SK-N-SH (cell line): ENCODE measurements around the gene TRAPPC12. TPM values are rescaled to one million over a fixed set of nuclear protein-coding genes. Genes with fewer than 3 reads are reported as not detected.

Source experiments
- CTCF ChIA-PET: fragments of 300-600, 350-600 bp; formaldehyde crosslinking; extraction: SDS; loops from one replicate; lab custom pipeline; 2021; lab: Yijun Ruan, JAX
- POLR2A ChIA-PET: fragments of 350-600 bp; sonication (Branson Sonifier 250); formaldehyde crosslinking; extraction: SDS; loops from one replicate; lab custom pipeline; 2020; ENCODE audit warnings: antibody characterized with exemption, inconsistent platforms; lab: Yijun Ruan, JAX
- DNase-seq: peaks from one replicate; pipeline ENCODE4 v3.0.0; 2012
- H2AFZ ChIP-seq: fragments of 200-600 bp; sonication (generic); 2 replicates; pipeline ENCODE4 v1.8.1; 2016; ENCODE audit warnings: antibody characterized with exemption, mild to moderate bottlenecking, low read depth
- H3F3A ChIP-seq: fragments of 200-600 bp; sonication (generic); replicated peaks from 2 replicates; pipeline ENCODE3; 2016; ENCODE audit warnings: antibody characterized with exemption, mild to moderate bottlenecking; ENCODE audit not compliant: insufficient read depth
- H3K27ac ChIP-seq, 2 experiments: fragments of 200-500 bp in 1 of 2; fragments of 200-600 bp in 1 of 2; sonication (Bioruptor generic) in 1 of 2; sonication (generic), shearing (Covaris generic) in 1 of 2; 2 replicates each; pipeline versions ENCODE4 v1.5.1 to v1.6.1; 2014 to 2016; ENCODE audit warnings: low read depth in 2 of 2, inconsistent platforms in 1 of 2, low read length in 1 of 2, mild to moderate bottlenecking in 1 of 2, mixed read lengths in 1 of 2
- H3K27me3 ChIP-seq: fragments of 200-600 bp; sonication (generic), shearing (Covaris generic); 2 replicates; pipeline ENCODE4 v1.6.1; 2016; ENCODE audit warnings: mixed run types; ENCODE audit not compliant: insufficient read depth
- H3K36me3 ChIP-seq, 2 experiments: fragments of 200-500 bp in 1 of 2; fragments of 200-600 bp in 1 of 2; sonication (Bioruptor generic) in 1 of 2; sonication (generic) in 1 of 2; replicated peaks in 1 of 2; 2 replicates each; pipeline versions ENCODE3 to v1.5.1; 2014 to 2016; ENCODE audit warnings: low read length in 1 of 2, mild to moderate bottlenecking in 1 of 2; ENCODE audit not compliant: insufficient read depth in 2 of 2, control insufficient read depth in 1 of 2
- H3K4me1 ChIP-seq, 2 experiments: fragments of 200-500 bp in 1 of 2; fragments of 200-600 bp in 1 of 2; sonication (Bioruptor generic) in 1 of 2; sonication (generic), shearing (Covaris generic) in 1 of 2; 2 replicates each; pipeline versions ENCODE4 v1.5.1 to v1.6.1; 2014 to 2016; ENCODE audit warnings: low read depth in 1 of 2, low read length in 1 of 2, mixed run types in 1 of 2; ENCODE audit not compliant: insufficient read depth in 2 of 2, control insufficient read depth in 1 of 2
- H3K4me2 ChIP-seq: fragments of 200-600 bp; sonication (generic), shearing (Covaris generic); 2 replicates; pipeline ENCODE4 v1.6.1; 2017; ENCODE audit warnings: mixed run types
- H3K4me3 ChIP-seq, 2 experiments: fragments of 200-500 bp in 1 of 2; fragments of 200-600 bp in 1 of 2; sonication (Bioruptor generic) in 1 of 2; sonication (generic), shearing (Covaris generic) in 1 of 2; 2 replicates each; pipeline versions ENCODE4 v1.5.1 to v1.8.1; 2014 to 2016; ENCODE audit warnings: low read depth in 2 of 2, inconsistent platforms in 1 of 2, low read length in 1 of 2, mild to moderate bottlenecking in 1 of 2, mixed read lengths in 1 of 2, moderate library complexity in 1 of 2
- H3K79me2 ChIP-seq: fragments of 200-600 bp; sonication (generic); 2 replicates; pipeline ENCODE4 v1.8.1; 2017; ENCODE audit warnings: mild to moderate bottlenecking; ENCODE audit not compliant: insufficient read depth
- H3K9ac ChIP-seq: fragments of 200-600 bp; sonication (generic); 2 replicates; pipeline ENCODE4 v1.6.1; 2017; ENCODE audit warnings: mixed run types
- H3K9me2 ChIP-seq: fragments of 200-600 bp; sonication (generic); 2 replicates; pipeline ENCODE4 v1.6.1; 2017; ENCODE audit warnings: mixed run types
- H3K9me3 ChIP-seq: fragments of 200-600 bp; sonication (generic); 2 replicates; pipeline ENCODE4 v1.6.1; 2017; ENCODE audit warnings: mixed run types, mild to moderate bottlenecking, moderate library complexity
- H4K20me1 ChIP-seq: fragments of 200-600 bp; sonication (generic); 2 replicates; pipeline ENCODE4 v1.6.1; 2017; ENCODE audit warnings: mild to moderate bottlenecking, mixed run types; ENCODE audit not compliant: insufficient read depth
- CHD2 ChIP-seq: fragments of 150-350 bp; IDR thresholded peaks from 2 replicates; pipeline ENCODE4 v1.6.1; 2018; ENCODE audit warnings: low read length; ENCODE audit not compliant: partially characterized antibody
- CTCF ChIP-seq: fragments of 200-600 bp; sonication (generic); IDR thresholded peaks from 2 replicates; pipeline ENCODE4 v1.6.1; 2017; ENCODE audit warnings: antibody characterized with exemption, mild to moderate bottlenecking, moderate library complexity
- ELF1 ChIP-seq: IDR thresholded peaks from 2 replicates; pipeline ENCODE4 v1.4.0; 2012
- FOXJ3 ChIP-seq: sonication (generic); formaldehyde crosslinking; IDR thresholded peaks from 2 replicates; pipeline ENCODE4 v1.5.1; 2020; ENCODE audit warnings: mild to moderate bottlenecking, missing genetic modification reagents
- GABPA ChIP-seq: IDR thresholded peaks from 2 replicates; pipeline ENCODE4 v1.4.0; 2012; ENCODE audit warnings: low read depth, mild to moderate bottlenecking
- GATA2 ChIP-seq: sonication (generic); formaldehyde crosslinking; IDR thresholded peaks from 2 replicates; pipeline ENCODE4 v1.5.0; 2020; ENCODE audit warnings: mild to moderate bottlenecking, missing genetic modification reagents
- JUND ChIP-seq: IDR thresholded peaks from 2 replicates; pipeline ENCODE4 v1.4.0; 2012
- MAX ChIP-seq: IDR thresholded peaks from 2 replicates; pipeline ENCODE4 v1.4.0; 2012; ENCODE audit warnings: low read depth
- MEF2A ChIP-seq: IDR thresholded peaks from 2 replicates; pipeline ENCODE4 v1.4.0; 2012; ENCODE audit warnings: low read depth, borderline replicate concordance
- NFIC ChIP-seq: IDR thresholded peaks from 2 replicates; pipeline ENCODE4 v1.4.0; 2012; ENCODE audit warnings: borderline replicate concordance
- NRF1 ChIP-seq: IDR thresholded peaks from 2 replicates; pipeline ENCODE4 v1.6.1; 2012; ENCODE audit warnings: low read depth, mild to moderate bottlenecking, low read length
- PBX3 ChIP-seq: IDR thresholded peaks from 2 replicates; pipeline ENCODE4; 2012
- POLR2AphosphoS5 ChIP-seq: IDR thresholded peaks from 2 replicates; pipeline ENCODE4 v1.6.1; 2012; ENCODE audit warnings: low read depth, low read length
- RAD21 ChIP-seq: IDR thresholded peaks from 2 replicates; pipeline ENCODE4 v1.6.1; 2012; ENCODE audit warnings: mild to moderate bottlenecking, low read length
- RCOR1 ChIP-seq: fragments of 150-350 bp; IDR thresholded peaks from 2 replicates; pipeline ENCODE4 v1.6.1; 2017; ENCODE audit warnings: antibody characterized with exemption, low read length
- SIN3A ChIP-seq: IDR thresholded peaks from 2 replicates; pipeline ENCODE4 v1.6.1; 2012; ENCODE audit warnings: low read depth, mild to moderate bottlenecking, low read length, moderate library complexity, borderline replicate concordance
- SMC3 ChIP-seq: IDR thresholded peaks from 2 replicates; pipeline ENCODE4 v1.6.1; 2012; ENCODE audit warnings: low read depth, low read length, improper control_type of control experiment
- TCF12 ChIP-seq: IDR thresholded peaks from 2 replicates; pipeline ENCODE4 v1.4.0; 2012
- YY1 ChIP-seq: IDR thresholded peaks from 2 replicates; pipeline ENCODE4 v1.4.0; 2012; ENCODE audit warnings: low read depth, mild to moderate bottlenecking
- WGBS: methylation state at CpG from one replicate; pipeline ENCODE4 v1.1.6; 2017; ENCODE audit warnings: low lambda C conversion rate; 5-methylcytosine and 5-hydroxymethylcytosine counted together
- polyA plus RNA-seq, 3 experiments: library from polyadenylated mRNA; depleted of rRNA; stranded (reverse); fragments of >200 nt; gene quantifications; 2 replicates each; pipeline ENCODE4 v1.2.3, GENCODE V29; 2012
- TF ChIP-seq, protein P1 (sequence below): fragments of 150-350 bp; IDR thresholded peaks from 2 replicates; pipeline ENCODE4 v1.6.1; 2017; ENCODE audit warnings: antibody characterized with exemption, low read length, low read depth, borderline replicate concordance

TRAPPC12 gene
- polyA plus RNA-seq, 1 of the 3 experiments (the other 2 are of a cell fraction) = 83.3 TPM

- H3K27ac ChIP-seq = no peak overlapping the region
- TF ChIP-seq SIN3A (no peak), GATA2 (no peak), POLR2AphosphoS5 (no peak), SMC3 (no peak), MEF2A (no peak), CTCF (no peak), GABPA (no peak), MAX (no peak), PBX3 (no peak), YY1 (no peak), ELF1 (no peak), FOXJ3 (CRISPR knock-in tag) (no peak), TCF12 (no peak), RCOR1 (no peak), NFIC (no peak), CHD2 (no peak), RAD21 (no peak), JUND (no peak), NRF1 (no peak)
- TF ChIP-seq, protein P1, sequence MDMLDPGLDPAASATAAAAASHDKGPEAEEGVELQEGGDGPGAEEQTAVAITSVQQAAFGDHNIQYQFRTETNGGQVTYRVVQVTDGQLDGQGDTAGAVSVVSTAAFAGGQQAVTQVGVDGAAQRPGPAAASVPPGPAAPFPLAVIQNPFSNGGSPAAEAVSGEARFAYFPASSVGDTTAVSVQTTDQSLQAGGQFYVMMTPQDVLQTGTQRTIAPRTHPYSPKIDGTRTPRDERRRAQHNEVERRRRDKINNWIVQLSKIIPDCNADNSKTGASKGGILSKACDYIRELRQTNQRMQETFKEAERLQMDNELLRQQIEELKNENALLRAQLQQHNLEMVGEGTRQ = no peak
- no peaks in the 10 kb centered on the region; a peak in 1 of 4 replicates for H3K4me1 ChIP-seq
- H3K9me3 ChIP-seq = no peaks in the 10 kb centered on the region
- H2AFZ ChIP-seq = no peak overlapping the region
- no peak for DNase-seq
- H4K20me1 ChIP-seq = no peaks in the 10 kb centered on the region
- H3K4me3 ChIP-seq = no peak overlapping the region
- CTCF ChIA-PET = no interaction called here
- no peak overlapping the region for H3K4me2 ChIP-seq
- H3K79me2 ChIP-seq = peaks cover 5% of the 10 kb centered on the region; the same call in 1 of the 2 replicates
- no peaks in the 10 kb centered on the region for H3K9me2 ChIP-seq
- H3K27me3 ChIP-seq = no peaks in the 10 kb centered on the region
- POLR2A ChIA-PET = interaction anchor here (0.7 kb wide), 1 partner anchor 496 kb away, joined by 3 read pairs; no protein-coding TSS in a partner anchor
- WGBS = 99% methylated on average over 9 of the region's 9 CpGs
- H3K9ac ChIP-seq = no peak overlapping the region
- peaks cover 3 to 13% of the 10 kb centered on the region in 2 experiments for H3K36me3 ChIP-seq
- no peaks in the 10 kb centered on the region for H3F3A ChIP-seq
These were observed 37.2 kb upstream of the TRAPPC12 start for GRCh38 chr2:3342324-3342723.
